BLaER1 treated with 17β-estradiol and CSF1 and Interleukin-3, amounts not matched to agents 10 nM and 100 nM (cell line): Measurements from ENCODE around the gene PTPRN2.
A peak's percentile ranks its signal among the peaks of the same experiment; 100 is the strongest.

Source experiments
- H3K27ac ChIP-seq, 11 experiments: shearing (Covaris generic); formaldehyde crosslinking; 2 replicates each; pipeline ENCODE4 v1.8.1; 2022
- H3K27me3 ChIP-seq, 11 experiments: shearing (Covaris generic); formaldehyde crosslinking; 2 replicates each; pipeline ENCODE4 v1.8.1; 2022
- H3K36me3 ChIP-seq, 11 experiments: shearing (Covaris generic); formaldehyde crosslinking; 2 replicates each; pipeline ENCODE4 v1.8.1; 2022
- H3K4me1 ChIP-seq, 10 experiments: shearing (Covaris generic); formaldehyde crosslinking; 2 replicates each; pipeline ENCODE4 v1.8.1; 2022
- H3K4me2 ChIP-seq, 11 experiments: shearing (Covaris generic); formaldehyde crosslinking; 2 replicates each; pipeline ENCODE4 v1.8.1; 2022
- H3K4me3 ChIP-seq, 10 experiments: shearing (Covaris generic); formaldehyde crosslinking; 2 replicates each; pipeline ENCODE4 v1.8.1; 2022
- H3K9ac ChIP-seq, 11 experiments: shearing (Covaris generic); formaldehyde crosslinking; 2 replicates each; pipeline ENCODE4 v1.8.1; 2022
- H3K9me3 ChIP-seq, 11 experiments: shearing (Covaris generic); formaldehyde crosslinking; replicated peaks in 1 of 11; 2 replicates each; pipeline ENCODE4 v1.8.1; 2022
- H4K20me1 ChIP-seq, 11 experiments: shearing (Covaris generic); formaldehyde crosslinking; 2 replicates each; pipeline ENCODE4 v1.8.1; 2022
- Cebpa-rat ChIP-seq, 11 experiments: shearing (Covaris generic); IDR thresholded peaks; 2 replicates each; pipeline ENCODE4 v1.8.1; 2022

Gene PTPRN2

DNA sequence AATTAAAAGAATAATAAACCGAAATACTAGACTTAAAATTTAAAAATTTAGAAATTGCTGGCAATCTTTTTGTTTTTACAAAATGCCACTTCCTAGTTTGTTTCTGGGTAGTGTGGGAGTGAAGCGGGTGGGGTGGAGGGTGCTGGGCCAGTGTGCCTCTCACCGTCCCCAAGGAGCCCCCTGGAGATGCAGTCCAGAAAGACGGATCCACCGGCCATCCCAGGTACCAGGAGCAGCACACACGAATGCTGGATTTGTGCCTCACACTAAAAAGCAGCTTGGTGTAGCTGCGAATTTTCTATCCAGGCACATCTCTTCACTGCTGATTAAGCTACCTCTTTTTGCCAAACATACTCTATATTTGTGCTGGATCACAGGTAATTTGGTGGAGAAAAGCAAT is 632.7 kb downstream of the PTPRN2 start:
- no peak for TF ChIP-seq Cebpa-rat (IDR thresholded peaks at IDR 0.05)
- no peaks in the 10 kb centered on the region for H3K27me3 ChIP-seq
- H3K4me1 ChIP-seq: peaks cover 0 to 17% (median 3%) of the 10 kb centered on the region in 10 experiments; a peak in 5 of 20 replicates
- no peak overlapping the region for H3K9ac ChIP-seq
- no peak overlapping the region for H3K4me3 ChIP-seq
- no peaks in the 10 kb centered on the region for H3K36me3 ChIP-seq
- H3K9me3 ChIP-seq: peaks cover 0 to 7% (median 0%) of the 10 kb centered on the region in 11 experiments; a peak in 5 of 22 replicates
- H3K4me2 ChIP-seq: peak overlapping the region in 3 of 11 experiments; percentile 7 to 35 (median 15); a peak in 3 of 22 replicates
- no peak overlapping the region for H3K27ac ChIP-seq
- H4K20me1 ChIP-seq: no peaks in the 10 kb centered on the region

DNA sequence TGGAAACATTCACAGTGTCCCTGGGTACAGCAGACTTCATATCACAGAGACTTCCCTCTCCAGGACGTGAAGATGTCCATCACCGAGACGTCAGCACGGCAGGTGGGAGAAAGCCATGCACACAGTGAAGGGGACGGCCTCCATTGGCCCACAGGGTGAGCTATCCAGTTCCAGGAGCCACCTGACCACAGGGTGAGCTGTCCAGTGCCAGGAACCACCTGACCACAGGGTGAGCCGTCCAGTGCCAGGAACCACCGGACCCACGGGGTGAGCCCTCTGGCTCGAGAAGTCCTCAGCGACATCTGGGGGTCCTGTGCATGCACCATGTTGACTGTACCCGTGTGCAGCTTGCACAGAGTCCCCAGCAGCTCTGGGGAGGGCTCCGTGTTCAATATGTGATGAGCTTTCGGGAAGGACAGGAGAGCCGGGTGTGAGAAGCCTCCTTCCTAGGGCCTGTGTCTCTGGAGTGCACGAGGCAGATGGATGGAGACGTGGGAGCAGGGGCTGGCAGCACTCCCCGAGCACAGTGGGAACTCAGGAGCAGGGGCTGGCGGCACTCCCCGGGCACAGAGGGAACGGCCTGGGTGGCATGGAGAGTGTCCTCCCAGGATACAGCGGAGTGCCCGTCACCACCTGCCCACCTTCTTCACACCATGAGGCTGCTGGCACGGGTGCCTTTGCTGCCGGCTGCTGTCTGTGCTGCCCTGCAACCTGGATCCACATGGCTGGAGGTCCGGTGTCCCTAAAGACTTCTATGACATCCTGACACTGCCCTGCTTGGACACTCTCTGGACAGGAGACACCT is 634.6 kb downstream of the PTPRN2 start:
- TF ChIP-seq Cebpa-rat (IDR thresholded peaks at IDR 0.05): no peak
- Histone ChIP-seq H3K9ac (no peak overlapping the region), H3K4me1 (peaks cover 0 to 17% (median 3%) of the 10 kb centered on the region in 10 experiments; a peak in 5 of 20 replicates), H3K4me3 (no peak overlapping the region), H3K27ac (no peak overlapping the region), H4K20me1 (no peaks in the 10 kb centered on the region), H3K27me3 (no peaks in the 10 kb centered on the region), H3K36me3 (no peaks in the 10 kb centered on the region), H3K4me2 (no peak overlapping the region), H3K9me3 (peaks cover 0 to 2% (median 0%) of the 10 kb centered on the region in 11 experiments; a peak in 1 of 22 replicates)

DNA sequence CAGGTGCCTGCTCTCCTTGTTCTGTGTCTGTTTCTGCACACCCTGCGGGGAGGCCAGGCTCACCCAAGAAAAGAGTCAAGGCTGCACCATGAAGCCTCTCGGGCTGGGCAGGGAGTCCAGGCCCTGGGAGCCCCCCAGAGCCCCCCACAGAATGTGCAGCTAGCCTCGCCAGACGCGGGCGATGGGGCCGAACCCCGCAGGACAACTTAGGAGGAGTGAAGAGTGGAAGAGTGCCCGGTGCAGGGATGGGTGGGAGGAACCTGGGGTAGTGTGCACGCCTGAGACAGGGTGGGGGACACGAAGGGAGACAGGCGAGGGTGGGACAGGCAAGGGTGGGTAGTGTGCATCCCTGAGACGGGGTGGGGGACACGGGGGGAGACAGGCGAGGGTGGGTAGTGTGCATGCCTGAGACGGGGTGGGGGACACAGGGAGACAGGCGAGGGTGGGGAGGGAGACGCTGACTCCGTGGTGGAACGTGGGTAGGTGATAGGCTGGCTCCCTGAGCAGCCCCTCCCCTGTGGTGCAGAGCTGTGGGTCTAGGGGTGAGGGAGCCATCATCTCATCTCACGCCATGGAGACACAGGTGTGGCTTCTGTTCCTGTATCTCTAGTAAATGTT is 635.5 kb downstream of the PTPRN2 start:
- no peak overlapping the region for H3K27ac ChIP-seq
- no peaks in the 10 kb centered on the region for H4K20me1 ChIP-seq
- H3K4me2 ChIP-seq: no peak overlapping the region
- TF ChIP-seq Cebpa-rat (IDR thresholded peaks at IDR 0.05): no peak
- H3K9ac ChIP-seq: no peak overlapping the region
- peaks cover 0 to 17% (median 3%) of the 10 kb centered on the region in 10 experiments; a peak in 7 of 20 replicates for H3K4me1 ChIP-seq
- no peaks in the 10 kb centered on the region for H3K36me3 ChIP-seq
- H3K4me3 ChIP-seq: no peak overlapping the region
- H3K27me3 ChIP-seq: no peaks in the 10 kb centered on the region
- H3K9me3 ChIP-seq: peaks cover 5 to 11% (median 8%) of the 10 kb centered on the region in 11 experiments; a peak in 18 of 22 replicates

DNA sequence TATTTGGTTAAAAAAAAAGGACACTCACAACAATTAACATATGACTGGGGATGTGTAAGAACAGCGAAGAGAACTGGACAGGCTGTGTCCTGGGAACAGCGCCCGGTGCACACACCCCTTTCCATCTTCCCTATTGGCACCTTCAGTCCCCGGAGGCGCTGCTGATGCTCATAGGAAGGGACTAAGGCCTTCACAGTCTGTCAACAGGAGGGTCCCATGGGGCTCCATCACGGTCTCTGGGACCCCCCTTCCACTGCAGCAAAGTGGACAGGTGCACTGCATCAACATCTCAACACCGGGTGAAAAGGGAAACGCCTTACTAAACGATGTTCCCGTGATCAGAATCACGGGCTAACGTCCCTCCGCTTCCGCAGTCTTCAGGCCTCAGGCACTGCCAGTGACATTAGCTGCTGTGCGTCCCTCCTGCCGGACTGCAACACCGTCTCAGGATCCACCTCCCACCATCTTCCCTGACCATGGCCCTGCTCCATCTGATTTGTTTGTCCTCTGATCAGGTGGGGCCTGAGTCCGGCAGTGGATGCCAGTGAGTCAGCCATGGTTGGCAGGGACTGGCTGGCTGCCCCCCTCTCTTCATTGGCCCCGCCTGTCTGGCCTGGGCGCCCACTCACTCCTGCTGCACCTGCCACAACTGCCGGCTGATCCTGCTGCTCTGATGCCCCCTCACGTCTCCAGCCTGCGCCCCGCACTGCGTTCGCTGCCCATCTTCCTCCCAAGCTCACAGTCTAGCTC is 636.1 kb downstream of the PTPRN2 start:
- H3K9me3 ChIP-seq: peaks cover 7 to 18% (median 13%) of the 10 kb centered on the region in 11 experiments; a peak in 18 of 22 replicates
- no peak overlapping the region for H3K27ac ChIP-seq
- no peaks in the 10 kb centered on the region for H4K20me1 ChIP-seq
- H3K4me3 ChIP-seq: no peak overlapping the region
- H3K4me2 ChIP-seq: no peak overlapping the region
- no peaks in the 10 kb centered on the region for H3K27me3 ChIP-seq
- H3K9ac ChIP-seq: no peak overlapping the region
- H3K4me1 ChIP-seq: peaks cover 0 to 23% (median 7%) of the 10 kb centered on the region in 10 experiments; a peak in 11 of 20 replicates
- H3K36me3 ChIP-seq: no peaks in the 10 kb centered on the region
- TF ChIP-seq Cebpa-rat (IDR thresholded peaks at IDR 0.05): no peak

DNA sequence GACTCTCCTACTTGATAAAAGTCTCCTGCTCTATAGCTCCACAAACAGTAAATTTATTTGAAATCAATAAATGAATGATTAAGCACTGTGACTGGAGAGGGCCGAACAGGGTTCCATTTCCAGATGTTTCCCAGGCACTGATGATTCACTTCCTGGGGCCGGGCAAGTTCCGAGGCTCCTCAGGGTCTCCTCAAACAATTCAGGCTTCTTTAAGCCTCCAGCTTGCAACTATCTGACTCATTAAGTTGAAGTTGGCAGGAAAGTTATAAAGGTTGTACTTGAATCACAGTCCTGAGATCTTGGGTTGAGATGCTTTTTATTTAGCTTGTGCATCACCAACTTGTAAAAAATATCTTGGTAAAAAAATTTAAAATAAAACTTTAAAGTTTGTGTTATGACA is 637.9 kb downstream of the PTPRN2 start:
- H3K4me2 ChIP-seq: no peak overlapping the region
- H3K9me3 ChIP-seq: peaks cover 7 to 19% (median 13%) of the 10 kb centered on the region in 11 experiments; a peak in 18 of 22 replicates
- H3K36me3 ChIP-seq: no peaks in the 10 kb centered on the region

DNA sequence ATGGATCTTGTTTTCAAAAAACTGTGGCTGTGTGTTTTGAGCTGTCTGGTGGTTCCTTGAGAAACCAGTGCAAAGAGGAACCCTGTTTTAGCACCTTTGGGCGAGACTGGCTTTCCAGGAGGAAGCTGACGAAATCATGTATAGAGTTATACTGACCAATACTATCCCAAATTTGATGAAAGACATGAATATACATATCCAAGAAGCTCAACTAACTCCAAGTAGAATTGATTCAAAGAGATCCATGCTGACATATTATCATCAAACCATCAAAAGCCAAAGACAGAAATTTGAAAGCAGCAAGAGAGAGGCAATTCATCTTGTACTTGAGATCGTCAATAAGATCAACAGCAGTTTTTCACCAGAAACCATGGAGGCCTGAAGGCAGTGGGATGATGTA is 640.1 kb downstream of the PTPRN2 start:
- H3K4me3 ChIP-seq: no peak overlapping the region

More for the DNA sequence above, 637.9 kb downstream of the PTPRN2 start:
- no peak overlapping the region for H3K27ac ChIP-seq
- TF ChIP-seq Cebpa-rat (IDR thresholded peaks at IDR 0.05): no peak
- H3K27me3 ChIP-seq: no peaks in the 10 kb centered on the region
- no peak overlapping the region for H3K4me3 ChIP-seq
- H3K9ac ChIP-seq: no peak overlapping the region
- H4K20me1 ChIP-seq: no peaks in the 10 kb centered on the region
- peaks cover 0 to 26% (median 23%) of the 10 kb centered on the region in 10 experiments; a peak in 14 of 20 replicates for H3K4me1 ChIP-seq

DNA sequence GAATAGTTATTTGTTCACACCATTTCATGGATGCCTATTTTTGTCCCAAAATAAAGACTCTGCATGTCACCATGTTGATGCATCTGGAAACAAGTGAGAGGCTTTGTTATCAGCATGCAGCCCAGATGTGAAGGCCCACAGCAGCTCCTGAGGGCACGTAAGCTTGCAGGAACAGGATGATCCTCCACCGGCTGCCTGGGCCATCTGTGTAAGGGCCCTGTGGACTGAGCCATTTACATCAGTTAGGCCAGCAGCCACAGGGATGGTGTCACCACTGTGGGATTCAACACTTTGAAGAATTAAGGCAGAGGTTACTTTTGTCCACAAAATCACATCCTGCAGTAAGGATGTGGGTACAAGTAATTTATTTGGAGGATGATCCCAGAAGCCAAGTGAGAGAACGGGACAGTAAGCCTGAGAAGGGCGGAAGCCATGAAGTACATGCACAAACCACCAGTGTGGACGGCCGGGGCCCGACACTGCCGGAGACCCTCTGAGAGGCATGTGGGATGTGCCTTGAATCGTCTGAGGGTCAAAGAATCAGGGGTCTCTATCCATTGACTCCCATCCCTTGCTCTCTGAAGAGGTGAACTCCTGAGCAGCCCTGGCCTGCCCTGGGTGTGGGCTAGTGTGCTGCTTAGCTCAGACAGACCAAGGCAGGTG is 641.1 kb downstream of the PTPRN2 start:
- no peak overlapping the region for H3K4me3 ChIP-seq
- no peak for TF ChIP-seq Cebpa-rat (IDR thresholded peaks at IDR 0.05)
- peak overlapping the region in 5 of 11 experiments; percentile 29 to 82 (median 76); a peak in 9 of 22 replicates for H3K27ac ChIP-seq
- no peaks in the 10 kb centered on the region for H3K27me3 ChIP-seq
- peaks cover 7 to 19% (median 13%) of the 10 kb centered on the region in 11 experiments; a peak in 18 of 22 replicates for H3K9me3 ChIP-seq
- no peaks in the 10 kb centered on the region for H3K36me3 ChIP-seq
- H3K9ac ChIP-seq: peak overlapping the region in 3 of 11 experiments; percentile 20 to 68 (median 58); a peak in 2 of 22 replicates
- H3K4me1 ChIP-seq: peaks cover 0 to 56% (median 51%) of the 10 kb centered on the region in 10 experiments; a peak in 15 of 20 replicates
- H3K4me2 ChIP-seq: peak overlapping the region in 8 of 11 experiments; percentile 40 to 72 (median 54); a peak in 16 of 22 replicates
- no peaks in the 10 kb centered on the region for H4K20me1 ChIP-seq

More for the DNA sequence above, 640.1 kb downstream of the PTPRN2 start:
- no peaks in the 10 kb centered on the region for H4K20me1 ChIP-seq
- H3K4me1 ChIP-seq: peaks cover 0 to 46% (median 43%) of the 10 kb centered on the region in 10 experiments; a peak in 15 of 20 replicates
- peak overlapping the region in 1 of 11 experiments; percentile 82; a peak in 1 of 22 replicates for H3K27ac ChIP-seq
- H3K9ac ChIP-seq: no peak overlapping the region
- TF ChIP-seq Cebpa-rat (IDR thresholded peaks at IDR 0.05): no peak
- peaks cover 7 to 19% (median 13%) of the 10 kb centered on the region in 11 experiments; a peak in 18 of 22 replicates for H3K9me3 ChIP-seq
- no peak overlapping the region for H3K4me2 ChIP-seq
- no peaks in the 10 kb centered on the region for H3K36me3 ChIP-seq
- no peaks in the 10 kb centered on the region for H3K27me3 ChIP-seq

DNA sequence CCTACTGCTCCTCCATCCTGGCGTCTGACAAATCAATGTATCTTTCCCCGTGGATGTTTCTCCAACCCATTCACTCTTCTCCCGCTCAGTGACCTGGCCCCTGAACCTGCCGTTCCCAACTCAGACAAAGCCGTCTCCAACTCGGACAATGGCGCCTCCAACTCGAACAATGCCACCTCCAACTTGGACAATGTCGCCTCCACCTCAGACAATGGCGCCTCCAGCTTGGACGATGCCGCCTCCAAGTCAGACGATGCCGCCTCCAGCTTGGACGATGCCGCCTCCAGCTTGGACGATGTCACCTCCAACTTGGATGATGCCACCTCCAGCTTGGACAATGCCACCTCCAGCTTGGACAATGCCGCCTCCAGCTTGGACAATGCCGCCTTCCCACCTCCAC is 642.2 kb downstream of the PTPRN2 start:
- H3K9ac ChIP-seq: peak overlapping the region in 4 of 11 experiments; percentile 52 to 68 (median 56); a peak in 6 of 22 replicates
- peaks cover 7 to 29% (median 13%) of the 10 kb centered on the region in 11 experiments; a peak in 18 of 22 replicates for H3K9me3 ChIP-seq
- TF ChIP-seq Cebpa-rat (IDR thresholded peaks at IDR 0.05): no peak
- H4K20me1 ChIP-seq: no peaks in the 10 kb centered on the region
- H3K36me3 ChIP-seq: no peaks in the 10 kb centered on the region
- H3K27me3 ChIP-seq: no peaks in the 10 kb centered on the region
- H3K4me1 ChIP-seq: peaks cover 0 to 56% (median 51%) of the 10 kb centered on the region in 10 experiments; a peak in 15 of 20 replicates
- H3K4me3 ChIP-seq: no peak overlapping the region
- peak overlapping the region in 6 of 11 experiments; percentile 8 to 82 (median 74); a peak in 9 of 22 replicates for H3K27ac ChIP-seq
- H3K4me2 ChIP-seq: peak overlapping the region in 8 of 11 experiments; percentile 40 to 72 (median 54); a peak in 16 of 22 replicates
